A673 (cell line): ENCODE measurements around the gene TMEM60. TPM values are rescaled to one million over a fixed set of nuclear protein-coding genes. Genes with fewer than 3 reads are reported as not detected.

Experiments
- BruUV-seq: library from RNA; stranded (reverse); fragments of 400-500 nt; replicated peaks from 2 replicates; lab custom pipeline; 2021; lab: Mats Ljungman, UMichigan
- CTCF ChIA-PET: fragments of 300-600 bp; sonication (Branson Sonifier 250); formaldehyde crosslinking; loops from one replicate; lab custom pipeline; 2022; ENCODE audit warnings: antibody characterized with exemption; lab: Charles Lee
- POLR2A ChIA-PET: fragments of 300-600 bp; sonication (Branson Sonifier 250); formaldehyde crosslinking; loops from one replicate; lab custom pipeline; 2022; ENCODE audit warnings: antibody characterized with exemption; ENCODE audit not compliant: low non-redundant PET; lab: Charles Lee
- DNase-seq: peaks from one replicate; pipeline ENCODE4 v3.0.0-alpha.2; 2015; ENCODE audit warnings: low spot score
- H3K27ac ChIP-seq: fragments of 200-600 bp; sonication (generic); 2 replicates; pipeline ENCODE4 v1.5.1; 2016; ENCODE audit warnings: mixed run types, low read depth, mild to moderate bottlenecking, mixed read lengths, antibody characterized with exemption, low read length; ENCODE audit not compliant: poor library complexity, severe bottlenecking
- H3K27me3 ChIP-seq: fragments of 200-600 bp; sonication (generic); replicated peaks from 2 replicates; pipeline ENCODE4 v1.6.1; 2017; ENCODE audit warnings: mixed run types, low read depth, mild to moderate bottlenecking, mixed read lengths, antibody characterized with exemption, low read length; ENCODE audit not compliant: insufficient read depth, poor library complexity
- H3K36me3 ChIP-seq: fragments of 200-600 bp; sonication (generic); 2 replicates; pipeline ENCODE4 v1.6.1; 2016; ENCODE audit warnings: mixed run types, mild to moderate bottlenecking, mixed read lengths, antibody characterized with exemption, low read length; ENCODE audit not compliant: insufficient read depth, poor library complexity, severe bottlenecking
- H3K4me1 ChIP-seq: fragments of 200-600 bp; sonication (generic); 2 replicates; pipeline ENCODE4 v1.6.1; 2017; ENCODE audit warnings: mixed run types, mild to moderate bottlenecking, mixed read lengths, antibody characterized with exemption, low read length; ENCODE audit not compliant: insufficient read depth, poor library complexity, severe bottlenecking
- H3K4me3 ChIP-seq: fragments of 200-600 bp; sonication (generic); 2 replicates; pipeline ENCODE4 v1.5.1; 2016; ENCODE audit warnings: low read depth, mixed run types, mild to moderate bottlenecking, mixed read lengths, low read length; ENCODE audit not compliant: poor library complexity, severe bottlenecking
- H3K9me3 ChIP-seq: fragments of 200-600 bp; sonication (generic); 2 replicates; pipeline ENCODE4 v1.6.1; 2016; ENCODE audit warnings: mixed run types, low read depth, mild to moderate bottlenecking, mixed read lengths, antibody characterized with exemption, low read length; ENCODE audit not compliant: poor library complexity, severe bottlenecking
- EZH2 ChIP-seq: fragments of 200-600 bp; sonication (generic); IDR thresholded peaks from 2 replicates; pipeline ENCODE4 v1.6.1; 2017; ENCODE audit warnings: borderline replicate concordance, low read depth, mild to moderate bottlenecking, mixed read lengths, antibody characterized with exemption, low read length; ENCODE audit not compliant: poor library complexity, severe bottlenecking
- intact Hi-C: fragments of 100-400 bp; cut with micrococcal nuclease; formaldehyde crosslinking; loops from one replicate; pipeline ENCODE4 v1.10.0; 2022; ENCODE audit not compliant: unreplicated experiment
- total RNA-seq: library from RNA; stranded (reverse); gene quantifications from 2 replicates; pipeline ENCODE4 v1.2.3, GENCODE V29; 2021
- TF ChIP-seq, protein P1 (sequence below): fragments of 300-800, 200-600 bp; sonication (generic); conservative IDR thresholded peaks from 2 replicates; pipeline ENCODE4 v1.5.1; 2017; ENCODE audit warnings: low read depth, mild to moderate bottlenecking, antibody characterized with exemption, low read length, moderate library complexity, mixed read lengths

Gene TMEM60
- total RNA-seq, 1 experiment from 2014 or later, result 14.8 TPM

DNA sequence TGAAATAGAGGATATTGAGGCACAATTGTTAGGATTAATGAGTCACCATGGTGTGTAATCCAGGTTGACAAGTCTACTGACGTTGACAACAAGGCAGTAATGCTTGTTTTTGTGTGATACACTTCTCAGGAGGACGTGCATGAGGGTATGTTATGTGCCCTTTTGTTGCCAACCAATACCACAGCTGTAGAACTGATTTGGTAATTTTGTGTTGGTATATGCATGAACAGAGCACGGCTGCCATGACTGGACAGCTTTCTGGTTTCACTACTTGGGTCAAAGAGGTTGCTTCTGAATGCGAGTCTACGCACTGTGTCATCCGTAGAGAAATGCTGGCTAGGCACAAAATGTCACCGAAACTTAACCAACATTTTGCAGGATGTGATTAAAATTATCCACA, 33.2 kb upstream of the TMEM60 start:
- TF ChIP-seq, protein P1, sequence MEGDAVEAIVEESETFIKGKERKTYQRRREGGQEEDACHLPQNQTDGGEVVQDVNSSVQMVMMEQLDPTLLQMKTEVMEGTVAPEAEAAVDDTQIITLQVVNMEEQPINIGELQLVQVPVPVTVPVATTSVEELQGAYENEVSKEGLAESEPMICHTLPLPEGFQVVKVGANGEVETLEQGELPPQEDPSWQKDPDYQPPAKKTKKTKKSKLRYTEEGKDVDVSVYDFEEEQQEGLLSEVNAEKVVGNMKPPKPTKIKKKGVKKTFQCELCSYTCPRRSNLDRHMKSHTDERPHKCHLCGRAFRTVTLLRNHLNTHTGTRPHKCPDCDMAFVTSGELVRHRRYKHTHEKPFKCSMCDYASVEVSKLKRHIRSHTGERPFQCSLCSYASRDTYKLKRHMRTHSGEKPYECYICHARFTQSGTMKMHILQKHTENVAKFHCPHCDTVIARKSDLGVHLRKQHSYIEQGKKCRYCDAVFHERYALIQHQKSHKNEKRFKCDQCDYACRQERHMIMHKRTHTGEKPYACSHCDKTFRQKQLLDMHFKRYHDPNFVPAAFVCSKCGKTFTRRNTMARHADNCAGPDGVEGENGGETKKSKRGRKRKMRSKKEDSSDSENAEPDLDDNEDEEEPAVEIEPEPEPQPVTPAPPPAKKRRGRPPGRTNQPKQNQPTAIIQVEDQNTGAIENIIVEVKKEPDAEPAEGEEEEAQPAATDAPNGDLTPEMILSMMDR, result no peak
- TF ChIP-seq EZH2, result no peak
- ChIA-PET POLR2A (no interaction called here), CTCF (no interaction called here)
- no peaks in the 10 kb centered on the region for H3K36me3 ChIP-seq
- H3K9me3 ChIP-seq, result no peaks in the 10 kb centered on the region
- no TSS peak for BruUV-seq
- H3K4me3 ChIP-seq, result no peak overlapping the region
- no peaks in the 10 kb centered on the region for H3K27me3 ChIP-seq
- H3K4me1 ChIP-seq, result peaks cover 3% of the 10 kb centered on the region
- H3K27ac ChIP-seq, result no peak overlapping the region
- no peak for DNase-seq
- intact Hi-C loops, result no loop called here

- no TSS peak for BruUV-seq
- CTCF ChIA-PET, result no interaction called here
- intact Hi-C loops, result no loop called here
- no peaks in the 10 kb centered on the region for H3K36me3 ChIP-seq
- TF ChIP-seq, protein P1, result no peak
- TF ChIP-seq EZH2, result no peak
- POLR2A ChIA-PET, result no interaction called here
- no peaks in the 10 kb centered on the region for H3K27me3 ChIP-seq
- H3K4me3 ChIP-seq, result no peak overlapping the region
- no peak overlapping the region for H3K27ac ChIP-seq
- H3K9me3 ChIP-seq, result no peaks in the 10 kb centered on the region
- peaks cover 3% of the 10 kb centered on the region for H3K4me1 ChIP-seq
- no peak for DNase-seq
These were observed 32.6 kb upstream of the TMEM60 start for GRCh38 chr7:77830649-77831355.

GRCh38 chr7:77827999-77828398, 29.8 kb upstream of the TMEM60 start:
- Histone ChIP-seq H3K9me3 (no peaks in the 10 kb centered on the region), H3K27ac (no peak overlapping the region), H3K27me3 (no peaks in the 10 kb centered on the region), H3K36me3 (no peaks in the 10 kb centered on the region), H3K4me1 (no peaks in the 10 kb centered on the region), H3K4me3 (no peak overlapping the region)
- ChIA-PET CTCF (no interaction called here), POLR2A (no interaction called here)
- BruUV-seq, result no TSS peak
- TF ChIP-seq, protein P1, result no peak
- no peak for TF ChIP-seq EZH2
- DNase-seq, result no peak
- intact Hi-C loops, result no loop called here
